GM19240 (cell line): ENCODE measurements around the gene GPSM1.
"Not testable (repeated sequence)": the region's sequence is repeated elsewhere in the genome, so short reads cannot be mapped to it uniquely, and the experiment has no call there.

Experiments
- DNase-seq: peaks from one replicate; pipeline ENCODE4 v3.0.0; 2011; ENCODE audit warnings: low spot score; ENCODE audit not compliant: insufficient read length

The GPSM1 gene

GRCh38 chr9:136343121-136343883 lies 16.0 kb downstream of the GPSM1 start:
- no peak for DNase-seq

- no peak for DNase-seq
Observed at GRCh38 chr9:136343884-136344269, 16.5 kb downstream of the GPSM1 start.

- no peak for DNase-seq
Observed at GRCh38 chr9:136344544-136345280, 17.4 kb downstream of the GPSM1 start.

- no peak for DNase-seq
Observed at GRCh38 chr9:136345281-136346156, 18.2 kb downstream of the GPSM1 start.

- no peak for DNase-seq
Observed at GRCh38 chr9:136346157-136346481, 18.8 kb downstream of the GPSM1 start.

- DNase-seq = no peak
Observed at GRCh38 chr9:136346927-136347465, 19.7 kb downstream of the GPSM1 start.

- DNase-seq = no peak
Observed at GRCh38 chr9:136347472-136348256, 20.3 kb downstream of the GPSM1 start.

GRCh38 chr9:136348691-136349090 lies 21.4 kb downstream of the GPSM1 start:
- DNase-seq = no peak

- no peak for DNase-seq
Observed at GRCh38 chr9:136349546-136349945, 22.2 kb downstream of the GPSM1 start.

GRCh38 chr9:136351252-136351800 lies 24.0 kb downstream of the GPSM1 start:
- no peak for DNase-seq

GRCh38 chr9:136351868-136352267 lies 24.5 kb downstream of the GPSM1 start:
- not testable (repeated sequence) for DNase-seq

- DNase-seq = no peak
Observed at GRCh38 chr9:136352682-136353081, 25.3 kb downstream of the GPSM1 start.

- no peak for DNase-seq
Observed at GRCh38 chr9:136353088-136353487, 25.7 kb downstream of the GPSM1 start.

- no peak for DNase-seq
Observed at GRCh38 chr9:136353757-136354488, 26.6 kb downstream of the GPSM1 start.

- DNase-seq = no peak
Observed at GRCh38 chr9:136354592-136355085, 27.3 kb downstream of the GPSM1 start.

- DNase-seq = no peak
Observed at GRCh38 chr9:136355616-136356557, 28.5 kb downstream of the GPSM1 start.

- DNase-seq = no peak
Observed at GRCh38 chr9:136357202-136357725, 29.9 kb downstream of the GPSM1 start.

GRCh38 chr9:136358016-136358415 lies 30.7 kb downstream of the GPSM1 start:
- DNase-seq = no peak
